Stimulated activated CD8-positive, alpha-beta memory T cell treated with anti-CD3 and anti-CD28 coated beads, Interleukin-7, amount 100 ng/mL, for 24 hours (primary cell): ENCODE results near the gene RUNX2.

ENCODE experiments used
- DNase-seq: peaks from one replicate; pipeline ENCODE4 v3.0.0-alpha.2; 2020; ENCODE audit warnings: low read depth

Gene RUNX2

GRCh38 chr6:45483501-45483900 lies 155.4 kb downstream of the RUNX2 start:
- no peak for DNase-seq

- no peak for DNase-seq
Observed at GRCh38 chr6:45486736-45487135, 158.6 kb downstream of the RUNX2 start.

GRCh38 chr6:45487645-45488044 lies 159.5 kb downstream of the RUNX2 start:
- no peak for DNase-seq

GRCh38 chr6:45488269-45488668 lies 160.1 kb downstream of the RUNX2 start:
- DNase-seq: no peak

GRCh38 chr6:45488889-45489288 lies 160.8 kb downstream of the RUNX2 start:
- no peak for DNase-seq

- DNase-seq: no peak
Observed at GRCh38 chr6:45491048-45491735, 163.1 kb downstream of the RUNX2 start.

- DNase-seq: no peak
Observed at GRCh38 chr6:45491874-45492273, 163.7 kb downstream of the RUNX2 start.

GRCh38 chr6:45493761-45494160 lies 165.6 kb downstream of the RUNX2 start:
- no peak for DNase-seq

GRCh38 chr6:45494416-45495135 lies 166.4 kb downstream of the RUNX2 start:
- DNase-seq: no peak

GRCh38 chr6:45495429-45496084 lies 167.4 kb downstream of the RUNX2 start:
- no peak for DNase-seq

- DNase-seq: no peak
Observed at GRCh38 chr6:45496085-45496433, 167.9 kb downstream of the RUNX2 start.

- DNase-seq: no peak
Observed at GRCh38 chr6:45498591-45498990, 170.5 kb downstream of the RUNX2 start.

GRCh38 chr6:45500924-45501816 lies 173.0 kb downstream of the RUNX2 start:
- no peak for DNase-seq

- no peak for DNase-seq
Observed at GRCh38 chr6:45502456-45502855, 174.3 kb downstream of the RUNX2 start.

GRCh38 chr6:45504947-45505346 lies 176.8 kb downstream of the RUNX2 start:
- DNase-seq: no peak

- DNase-seq: no peak
Observed at GRCh38 chr6:45505470-45505869, 177.3 kb downstream of the RUNX2 start.

GRCh38 chr6:45507186-45507585 lies 179.1 kb downstream of the RUNX2 start:
- no peak for DNase-seq

GRCh38 chr6:45509426-45509825 lies 181.3 kb downstream of the RUNX2 start:
- DNase-seq: no peak

- no peak for DNase-seq
Observed at GRCh38 chr6:45512717-45513116, 184.6 kb downstream of the RUNX2 start.

- no peak for DNase-seq
Observed at GRCh38 chr6:45513213-45513618, 185.1 kb downstream of the RUNX2 start.

GRCh38 chr6:45513843-45514242 lies 185.7 kb downstream of the RUNX2 start:
- DNase-seq: no peak
